ENCODE results near the gene AFMID. TPM values are rescaled to one million over a fixed set of nuclear protein-coding genes. Genes with fewer than 3 reads are reported as not detected.
A peak's percentile ranks its signal among the peaks of the same experiment; 100 is the strongest.

Gene AFMID
- total and polyA plus RNA-seq, 2 of the 13 experiments (the other 11 are each of a cell fraction or from before 2014, with no cell fraction given): 249 to 270 TPM

DNA sequence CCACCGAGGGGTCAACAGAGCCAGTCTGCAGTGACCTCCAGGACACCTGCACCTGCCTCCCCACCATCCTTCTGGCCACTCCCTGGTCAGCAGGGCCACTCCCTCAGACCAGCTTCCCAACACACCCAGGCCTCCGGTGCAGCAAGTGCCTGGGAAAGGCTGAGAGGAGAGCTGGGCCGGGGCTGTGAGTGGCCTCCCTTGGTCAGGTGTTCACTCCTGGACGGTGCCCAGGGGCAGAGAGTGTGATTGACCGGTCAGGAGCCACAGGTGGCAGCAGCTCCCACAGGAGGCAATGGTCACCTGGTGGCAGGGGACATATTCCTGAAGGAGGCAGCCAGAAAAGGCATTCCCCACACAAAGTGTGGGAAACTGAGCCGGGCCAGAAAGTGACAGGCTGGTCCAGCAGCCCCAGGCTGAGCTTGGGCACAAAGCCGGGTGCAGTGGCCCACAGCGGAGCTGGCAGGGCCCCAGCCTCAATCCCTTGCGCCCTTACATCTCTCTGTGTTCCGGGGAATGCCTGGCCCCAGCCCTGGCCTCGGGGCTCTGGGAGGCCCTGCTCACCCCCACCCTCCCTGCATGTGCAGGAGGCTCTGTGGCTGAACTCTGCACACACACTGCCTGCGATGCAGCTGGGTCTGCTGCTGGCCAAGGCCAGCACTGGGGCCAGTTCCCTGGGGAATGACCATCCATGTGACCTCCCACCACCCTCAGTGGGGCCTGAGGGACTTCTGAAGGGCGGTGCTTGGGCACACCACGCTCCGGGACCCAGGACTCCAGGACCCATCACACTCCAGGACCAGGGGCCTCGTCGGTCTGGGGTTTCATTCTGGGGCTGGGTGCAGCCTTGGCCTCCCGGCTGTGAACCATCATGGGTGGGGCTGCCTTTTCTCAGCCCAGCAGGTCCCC lies 42.2 kb upstream of the AFMID start (continued):
- TF ChIP-seq, protein P1, sequence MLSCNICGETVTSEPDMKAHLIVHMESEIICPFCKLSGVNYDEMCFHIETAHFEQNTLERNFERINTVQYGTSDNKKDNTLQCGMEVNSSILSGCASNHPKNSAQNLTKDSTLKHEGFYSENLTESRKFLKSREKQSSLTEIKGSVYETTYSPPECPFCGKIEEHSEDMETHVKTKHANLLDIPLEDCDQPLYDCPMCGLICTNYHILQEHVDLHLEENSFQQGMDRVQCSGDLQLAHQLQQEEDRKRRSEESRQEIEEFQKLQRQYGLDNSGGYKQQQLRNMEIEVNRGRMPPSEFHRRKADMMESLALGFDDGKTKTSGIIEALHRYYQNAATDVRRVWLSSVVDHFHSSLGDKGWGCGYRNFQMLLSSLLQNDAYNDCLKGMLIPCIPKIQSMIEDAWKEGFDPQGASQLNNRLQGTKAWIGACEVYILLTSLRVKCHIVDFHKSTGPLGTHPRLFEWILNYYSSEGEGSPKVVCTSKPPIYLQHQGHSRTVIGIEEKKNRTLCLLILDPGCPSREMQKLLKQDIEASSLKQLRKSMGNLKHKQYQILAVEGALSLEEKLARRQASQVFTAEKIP (CRISPR knock-in tag; IDR thresholded peaks at IDR 0.05; ENCODE audit: borderline replicate concordance): no peak
- TF ChIP-seq ZMYM4 (CRISPR knock-in tag; IDR thresholded peaks at IDR 0.05) (peak; percentile 25), AGO2 (optimal IDR thresholded peaks at IDR 0.05; ENCODE audit: low read depth, low read length) (no peak), TAF1 (CRISPR knock-in tag; IDR thresholded peaks at IDR 0.05) (no peak; the same call in 1 of the 2 replicates), RORA (CRISPR knock-in tag; IDR thresholded peaks at IDR 0.05) (no peak), KDM5B (CRISPR knock-in tag; IDR thresholded peaks at IDR 0.05; ENCODE audit: borderline replicate concordance) (peak; percentile 87), RARG (CRISPR knock-in tag; IDR thresholded peaks at IDR 0.05; ENCODE audit: low read depth) (no peak), ZFY (CRISPR knock-in tag; IDR thresholded peaks at IDR 0.05) (peak; percentile 75; the same call in 1 of the 2 replicates), YY1 (IDR thresholded peaks at IDR 0.05; ENCODE audit: insufficient read depth, insufficient replicate concordance, low read depth, low read length) (no peak), ZNF224 (CRISPR knock-in tag; IDR thresholded peaks at IDR 0.05) (no peak)
- TF ChIP-seq, protein P2, sequence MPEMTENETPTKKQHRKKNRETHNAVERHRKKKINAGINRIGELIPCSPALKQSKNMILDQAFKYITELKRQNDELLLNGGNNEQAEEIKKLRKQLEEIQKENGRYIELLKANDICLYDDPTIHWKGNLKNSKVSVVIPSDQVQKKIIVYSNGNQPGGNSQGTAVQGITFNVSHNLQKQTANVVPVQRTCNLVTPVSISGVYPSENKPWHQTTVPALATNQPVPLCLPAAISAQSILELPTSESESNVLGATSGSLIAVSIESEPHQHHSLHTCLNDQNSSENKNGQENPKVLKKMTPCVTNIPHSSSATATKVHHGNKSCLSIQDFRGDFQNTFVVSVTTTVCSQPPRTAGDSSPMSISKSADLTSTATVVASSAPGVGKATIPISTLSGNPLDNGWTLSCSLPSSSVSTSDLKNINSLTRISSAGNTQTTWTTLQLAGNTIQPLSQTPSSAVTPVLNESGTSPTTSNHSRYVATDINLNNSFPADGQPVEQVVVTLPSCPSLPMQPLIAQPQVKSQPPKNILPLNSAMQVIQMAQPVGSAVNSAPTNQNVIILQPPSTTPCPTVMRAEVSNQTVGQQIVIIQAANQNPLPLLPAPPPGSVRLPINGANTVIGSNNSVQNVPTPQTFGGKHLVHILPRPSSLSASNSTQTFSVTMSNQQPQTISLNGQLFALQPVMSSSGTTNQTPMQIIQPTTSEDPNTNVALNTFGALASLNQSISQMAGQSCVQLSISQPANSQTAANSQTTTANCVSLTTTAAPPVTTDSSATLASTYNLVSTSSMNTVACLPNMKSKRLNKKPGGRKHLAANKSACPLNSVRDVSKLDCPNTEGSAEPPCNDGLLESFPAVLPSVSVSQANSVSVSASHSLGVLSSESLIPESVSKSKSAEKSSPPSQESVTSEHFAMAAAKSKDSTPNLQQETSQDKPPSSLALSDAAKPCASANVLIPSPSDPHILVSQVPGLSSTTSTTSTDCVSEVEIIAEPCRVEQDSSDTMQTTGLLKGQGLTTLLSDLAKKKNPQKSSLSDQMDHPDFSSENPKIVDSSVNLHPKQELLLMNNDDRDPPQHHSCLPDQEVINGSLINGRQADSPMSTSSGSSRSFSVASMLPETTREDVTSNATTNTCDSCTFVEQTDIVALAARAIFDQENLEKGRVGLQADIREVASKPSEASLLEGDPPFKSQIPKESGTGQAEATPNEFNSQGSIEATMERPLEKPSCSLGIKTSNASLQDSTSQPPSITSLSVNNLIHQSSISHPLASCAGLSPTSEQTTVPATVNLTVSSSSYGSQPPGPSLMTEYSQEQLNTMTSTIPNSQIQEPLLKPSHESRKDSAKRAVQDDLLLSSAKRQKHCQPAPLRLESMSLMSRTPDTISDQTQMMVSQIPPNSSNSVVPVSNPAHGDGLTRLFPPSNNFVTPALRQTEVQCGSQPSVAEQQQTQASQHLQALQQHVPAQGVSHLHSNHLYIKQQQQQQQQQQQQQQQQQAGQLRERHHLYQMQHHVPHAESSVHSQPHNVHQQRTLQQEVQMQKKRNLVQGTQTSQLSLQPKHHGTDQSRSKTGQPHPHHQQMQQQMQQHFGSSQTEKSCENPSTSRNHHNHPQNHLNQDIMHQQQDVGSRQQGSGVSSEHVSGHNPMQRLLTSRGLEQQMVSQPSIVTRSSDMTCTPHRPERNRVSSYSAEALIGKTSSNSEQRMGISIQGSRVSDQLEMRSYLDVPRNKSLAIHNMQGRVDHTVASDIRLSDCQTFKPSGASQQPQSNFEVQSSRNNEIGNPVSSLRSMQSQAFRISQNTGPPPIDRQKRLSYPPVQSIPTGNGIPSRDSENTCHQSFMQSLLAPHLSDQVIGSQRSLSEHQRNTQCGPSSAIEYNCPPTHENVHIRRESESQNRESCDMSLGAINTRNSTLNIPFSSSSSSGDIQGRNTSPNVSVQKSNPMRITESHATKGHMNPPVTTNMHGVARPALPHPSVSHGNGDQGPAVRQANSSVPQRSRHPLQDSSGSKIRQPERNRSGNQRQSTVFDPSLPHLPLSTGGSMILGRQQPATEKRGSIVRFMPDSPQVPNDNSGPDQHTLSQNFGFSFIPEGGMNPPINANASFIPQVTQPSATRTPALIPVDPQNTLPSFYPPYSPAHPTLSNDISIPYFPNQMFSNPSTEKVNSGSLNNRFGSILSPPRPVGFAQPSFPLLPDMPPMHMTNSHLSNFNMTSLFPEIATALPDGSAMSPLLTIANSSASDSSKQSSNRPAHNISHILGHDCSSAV (CRISPR knock-in tag; IDR thresholded peaks at IDR 0.05; ENCODE audit: borderline replicate concordance): no peak

All from HepG2 (cell line).